BLaER1 (cell line): Measurements from ENCODE around the gene DGKD.

Source experiments
- H3K27ac ChIP-seq: shearing (Covaris generic); formaldehyde crosslinking; 2 replicates; pipeline ENCODE4 v1.8.1; 2022
- H3K27me3 ChIP-seq: shearing (Covaris generic); formaldehyde crosslinking; 2 replicates; pipeline ENCODE4 v1.8.1; 2022
- H3K36me3 ChIP-seq: shearing (Covaris generic); formaldehyde crosslinking; 2 replicates; pipeline ENCODE4 v1.8.1; 2022
- H3K4me1 ChIP-seq: shearing (Covaris generic); formaldehyde crosslinking; 2 replicates; pipeline ENCODE4 v1.8.1; 2022
- H3K4me2 ChIP-seq: shearing (Covaris generic); formaldehyde crosslinking; 2 replicates; pipeline ENCODE4 v1.8.1; 2022
- H3K4me3 ChIP-seq: shearing (Covaris generic); formaldehyde crosslinking; 2 replicates; pipeline ENCODE4 v1.8.1; 2022
- H3K9ac ChIP-seq: shearing (Covaris generic); formaldehyde crosslinking; 2 replicates; pipeline ENCODE4 v1.8.1; 2022
- H3K9me3 ChIP-seq: shearing (Covaris generic); formaldehyde crosslinking; 2 replicates; pipeline ENCODE4 v1.8.1; 2022
- H4K20me1 ChIP-seq: shearing (Covaris generic); formaldehyde crosslinking; 2 replicates; pipeline ENCODE4 v1.8.1; 2022
- Cebpa-rat ChIP-seq: shearing (Covaris generic); IDR thresholded peaks from 2 replicates; pipeline ENCODE4 v1.8.1; 2022

The DGKD gene

DNA sequence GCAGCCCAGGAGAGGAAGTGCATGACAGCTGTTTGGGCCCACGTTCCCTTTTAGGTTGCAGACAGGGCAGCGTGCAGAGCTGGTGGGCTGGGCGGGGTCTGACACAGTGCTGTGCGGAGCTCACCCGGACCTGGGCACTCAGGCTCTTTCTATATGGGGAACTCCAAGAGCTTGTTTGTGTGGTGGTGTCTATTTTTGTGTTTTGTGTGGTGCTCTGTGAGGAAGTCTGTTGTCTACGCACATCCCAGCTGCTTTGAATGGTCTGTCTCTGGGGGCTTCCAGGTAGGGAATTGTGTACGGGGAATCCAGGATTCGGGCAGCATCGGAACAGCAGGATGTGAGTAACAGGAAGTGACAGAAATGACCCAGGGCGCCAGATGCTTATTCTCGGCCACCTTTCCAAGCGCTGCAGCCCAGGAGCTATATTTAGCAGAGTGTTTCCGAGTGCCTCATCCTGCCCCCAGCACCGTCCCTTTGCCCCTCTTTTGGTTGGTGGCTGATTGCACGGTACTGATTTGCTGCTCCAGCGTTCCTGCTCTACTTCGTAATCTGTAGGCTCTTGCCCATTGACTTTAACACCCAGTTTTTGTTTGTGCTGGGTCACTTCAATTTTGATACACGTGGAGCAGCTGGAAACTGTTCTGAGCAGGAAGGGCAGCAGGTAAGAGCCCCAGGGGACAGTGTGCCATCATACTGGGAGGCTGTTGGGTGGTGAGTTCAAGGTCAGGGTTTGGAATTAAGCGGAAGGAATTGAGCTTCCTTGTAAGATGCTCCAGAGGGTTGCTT, 64.7 kb downstream of the DGKD start:
- peak overlapping the region; percentile 57 for H3K27ac ChIP-seq
- peaks cover 63% of the 10 kb centered on the region for H3K36me3 ChIP-seq
- H4K20me1 ChIP-seq, result peaks cover 100% of the 10 kb centered on the region
- H3K4me1 ChIP-seq, result peaks cover 100% of the 10 kb centered on the region
- no peaks in the 10 kb centered on the region for H3K9me3 ChIP-seq
- H3K4me3 ChIP-seq, result peak overlapping the region; percentile 51
- no peak for TF ChIP-seq Cebpa-rat
- H3K4me2 ChIP-seq, result peak overlapping the region; percentile 83
- H3K27me3 ChIP-seq, result no peaks in the 10 kb centered on the region
- H3K9ac ChIP-seq, result peak overlapping the region; percentile 55

DNA sequence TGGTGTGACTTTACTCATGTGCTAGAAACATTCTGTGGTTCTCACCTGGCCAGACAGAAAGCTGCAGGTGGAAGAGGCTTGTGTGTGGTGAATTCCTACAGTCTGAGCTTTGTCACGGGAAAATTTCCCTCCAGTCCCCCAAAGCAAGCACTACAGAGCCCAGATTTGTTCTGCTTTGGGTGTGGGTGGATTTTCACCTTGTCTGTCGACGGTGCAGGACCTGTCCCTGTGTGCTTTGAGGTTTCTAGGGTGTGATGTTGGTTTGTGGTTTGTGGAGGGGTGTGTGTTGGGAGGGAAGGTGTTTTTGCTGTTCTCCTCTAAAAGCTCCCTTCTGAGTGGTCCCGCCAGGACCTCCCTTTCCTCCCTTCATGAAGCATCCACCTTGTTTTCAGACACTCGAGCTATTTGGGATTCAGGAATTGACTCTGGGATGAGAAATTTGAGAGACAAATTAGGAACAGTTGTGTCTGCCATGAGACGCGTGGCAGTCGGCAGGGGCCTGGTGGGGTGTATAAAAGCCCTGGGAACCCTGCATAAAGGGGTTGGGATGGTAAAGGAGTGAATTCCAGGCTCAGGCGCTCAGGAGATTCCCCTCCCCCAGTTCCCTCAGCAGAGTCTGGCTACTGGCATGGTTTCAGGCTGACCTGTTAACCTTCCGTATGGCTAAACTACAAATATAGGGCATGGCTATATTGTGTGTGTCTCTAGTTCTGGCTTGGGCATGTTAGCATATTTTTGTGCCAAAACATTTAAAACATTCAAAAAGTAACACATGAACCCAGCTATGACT, 65.5 kb downstream of the DGKD start:
- H3K4me3 ChIP-seq, result peak overlapping the region; percentile 51
- H4K20me1 ChIP-seq, result peaks cover 100% of the 10 kb centered on the region
- H3K4me2 ChIP-seq, result peak overlapping the region; percentile 83
- H3K9me3 ChIP-seq, result no peaks in the 10 kb centered on the region; the same call in 1 of the 2 replicates
- peaks cover 63% of the 10 kb centered on the region for H3K36me3 ChIP-seq
- H3K27ac ChIP-seq, result peak overlapping the region; percentile 57
- H3K4me1 ChIP-seq, result peaks cover 100% of the 10 kb centered on the region
- peak overlapping the region; percentile 55; the same call in 1 of the 2 replicates for H3K9ac ChIP-seq
- H3K27me3 ChIP-seq, result no peaks in the 10 kb centered on the region
- TF ChIP-seq Cebpa-rat, result no peak

DNA sequence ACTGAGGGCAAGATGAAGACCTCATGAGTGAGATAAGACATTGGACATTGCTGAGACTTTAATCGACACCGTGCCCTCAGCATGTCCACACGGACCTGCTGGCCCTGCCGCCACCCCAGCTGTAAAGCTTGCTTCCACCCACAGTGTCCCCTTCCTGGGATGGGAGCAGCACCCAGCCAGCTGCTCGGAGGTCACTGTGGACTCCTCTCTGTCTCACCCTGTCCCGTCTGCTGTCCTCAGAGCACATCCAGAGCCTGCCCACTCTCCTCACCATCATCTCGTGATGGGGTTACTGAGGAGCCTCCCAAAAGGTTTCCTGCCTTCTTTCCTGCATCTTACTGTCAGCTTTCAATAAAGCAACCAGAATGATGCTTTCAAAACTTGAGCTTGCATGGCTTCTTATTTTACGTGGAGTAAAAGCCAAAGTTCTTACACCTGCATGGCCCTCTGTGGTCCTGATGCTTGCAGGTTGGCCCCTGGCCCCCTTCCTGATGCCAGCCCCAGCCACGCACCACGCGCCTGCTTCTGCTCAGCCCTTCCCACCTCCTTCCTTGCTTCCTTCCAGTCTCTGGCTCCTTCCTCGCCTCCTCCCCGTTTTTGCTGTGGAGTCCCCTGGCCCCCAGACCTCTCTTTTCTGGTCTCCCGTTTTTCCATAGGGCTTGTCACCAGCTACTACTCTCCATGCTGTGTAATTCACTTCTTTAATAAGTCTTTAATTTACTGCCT, 67.0 kb downstream of the DGKD start:
- H3K27ac ChIP-seq, result peak overlapping the region; percentile 57
- peaks cover 85% of the 10 kb centered on the region for H3K4me1 ChIP-seq
- no peaks in the 10 kb centered on the region for H3K27me3 ChIP-seq
- H4K20me1 ChIP-seq, result peaks cover 100% of the 10 kb centered on the region
- no peaks in the 10 kb centered on the region; the same call in 1 of the 2 replicates for H3K9me3 ChIP-seq
- peak overlapping the region; percentile 55; the same call in 1 of the 2 replicates for H3K9ac ChIP-seq
- peak overlapping the region; percentile 83 for H3K4me2 ChIP-seq
- H3K4me3 ChIP-seq, result no peak overlapping the region; the same call in 1 of the 2 replicates
- peaks cover 63% of the 10 kb centered on the region for H3K36me3 ChIP-seq
- TF ChIP-seq Cebpa-rat, result no peak

DNA sequence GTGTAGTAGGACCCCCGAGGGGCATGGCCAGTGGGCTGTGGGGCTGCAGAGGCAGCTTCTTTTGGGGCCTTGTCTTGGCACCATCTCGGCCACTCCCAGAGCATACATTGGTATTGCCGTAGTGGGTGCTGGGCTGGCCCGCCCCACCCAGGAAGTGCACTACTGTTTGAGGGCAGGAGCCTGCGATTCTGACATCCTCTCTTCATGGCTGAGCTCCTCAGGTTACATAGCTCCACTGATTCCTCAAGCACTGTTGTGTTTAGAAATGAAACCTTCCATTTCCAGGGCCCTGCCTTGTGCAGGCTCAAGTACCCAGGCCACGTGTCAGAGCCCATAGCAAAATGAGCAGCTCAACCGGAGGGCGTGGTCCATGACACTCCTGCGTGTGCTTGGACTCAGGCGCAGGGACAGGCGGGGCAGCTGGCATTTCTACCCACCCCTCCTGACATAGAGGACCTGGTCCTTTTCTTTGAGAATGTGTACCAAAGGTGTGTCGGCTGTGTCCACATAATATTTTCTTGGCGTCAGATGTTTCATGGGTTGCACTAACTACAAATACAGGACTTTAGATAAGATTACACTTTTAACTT, 67.9 kb downstream of the DGKD start:
- Histone ChIP-seq H4K20me1 (peaks cover 100% of the 10 kb centered on the region), H3K9ac (peak overlapping the region; percentile 55; the same call in 1 of the 2 replicates), H3K27me3 (no peaks in the 10 kb centered on the region), H3K27ac (peak overlapping the region; percentile 57), H3K36me3 (peaks cover 63% of the 10 kb centered on the region), H3K9me3 (no peaks in the 10 kb centered on the region; the same call in 1 of the 2 replicates), H3K4me1 (peaks cover 80% of the 10 kb centered on the region), H3K4me3 (peak overlapping the region; percentile 27; the same call in 1 of the 2 replicates), H3K4me2 (peak overlapping the region; percentile 83)
- TF ChIP-seq Cebpa-rat, result no peak

DNA sequence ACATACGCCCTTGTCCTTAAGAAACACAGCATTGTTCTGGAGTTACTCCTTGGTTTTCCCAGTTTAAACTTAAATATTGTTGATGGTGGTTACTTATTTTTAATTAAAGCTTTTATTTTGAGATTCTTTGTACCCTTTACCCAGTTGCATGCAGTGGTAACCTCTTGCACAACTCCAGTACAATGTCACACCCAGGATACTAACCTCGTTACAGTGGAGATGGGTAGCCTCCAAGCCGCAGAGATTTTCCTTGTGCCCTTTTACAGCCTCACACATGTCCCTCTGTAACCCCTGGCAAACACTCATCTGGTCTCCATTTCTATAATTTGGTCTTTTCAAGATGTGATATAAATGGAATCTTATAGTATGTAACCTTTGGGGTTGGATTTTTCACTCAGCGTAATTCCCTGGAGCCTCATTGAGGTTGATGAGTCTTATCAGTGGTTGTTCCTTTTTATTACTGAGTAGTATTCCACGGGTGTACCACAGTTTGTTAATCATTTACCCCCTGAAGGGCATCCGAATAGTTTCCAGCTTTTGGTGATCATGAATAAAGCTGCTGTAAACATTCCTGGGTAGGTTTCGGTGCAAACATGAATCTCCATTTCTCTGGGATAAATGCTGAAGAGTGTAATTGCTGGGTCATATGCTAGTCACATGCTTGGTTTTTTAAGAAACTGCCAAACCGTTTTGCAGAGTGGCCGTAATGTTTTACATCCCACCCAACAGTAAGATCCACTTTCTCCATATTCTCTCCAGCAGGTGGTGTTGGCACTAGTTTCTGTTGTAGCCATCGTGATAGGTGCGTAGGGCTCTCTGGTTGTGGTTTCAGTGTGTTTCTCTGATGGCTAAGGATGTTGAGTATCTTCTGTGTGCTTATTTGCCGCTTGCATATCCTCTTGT, 68.6 kb downstream of the DGKD start:
- H3K27ac ChIP-seq, result peak overlapping the region; percentile 33
- peaks cover 100% of the 10 kb centered on the region for H4K20me1 ChIP-seq
- no peaks in the 10 kb centered on the region for H3K27me3 ChIP-seq
- H3K36me3 ChIP-seq, result peaks cover 68% of the 10 kb centered on the region
- no peak overlapping the region for H3K4me3 ChIP-seq
- H3K9me3 ChIP-seq, result no peaks in the 10 kb centered on the region; the same call in 1 of the 2 replicates
- no peak overlapping the region for H3K9ac ChIP-seq
- peaks cover 79% of the 10 kb centered on the region for H3K4me1 ChIP-seq
- no peak for TF ChIP-seq Cebpa-rat
- peak overlapping the region; percentile 83 for H3K4me2 ChIP-seq

DNA sequence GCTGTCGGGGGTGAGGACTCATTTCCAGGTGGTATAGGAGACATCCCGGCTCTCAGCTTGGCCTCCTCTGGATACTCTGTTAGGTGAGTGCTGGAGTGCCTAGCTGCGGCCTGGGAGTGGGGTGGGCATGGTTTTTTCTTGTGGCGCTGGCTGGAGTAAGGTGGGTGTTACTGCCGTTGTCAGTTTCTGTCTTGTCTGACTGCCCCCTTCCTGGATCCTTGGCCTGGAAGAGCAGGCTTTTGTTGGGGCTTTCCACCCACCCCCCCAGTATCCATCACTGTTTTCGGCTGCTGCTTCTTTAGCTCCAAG, 69.2 kb downstream of the DGKD start:
- Histone ChIP-seq H3K36me3 (peaks cover 73% of the 10 kb centered on the region), H4K20me1 (peaks cover 100% of the 10 kb centered on the region), H3K4me3 (no peak overlapping the region), H3K9ac (no peak overlapping the region), H3K27me3 (no peaks in the 10 kb centered on the region), H3K9me3 (no peaks in the 10 kb centered on the region; the same call in 1 of the 2 replicates), H3K27ac (no peak overlapping the region), H3K4me1 (peaks cover 77% of the 10 kb centered on the region), H3K4me2 (peak overlapping the region; percentile 83)
- no peak for TF ChIP-seq Cebpa-rat

DNA sequence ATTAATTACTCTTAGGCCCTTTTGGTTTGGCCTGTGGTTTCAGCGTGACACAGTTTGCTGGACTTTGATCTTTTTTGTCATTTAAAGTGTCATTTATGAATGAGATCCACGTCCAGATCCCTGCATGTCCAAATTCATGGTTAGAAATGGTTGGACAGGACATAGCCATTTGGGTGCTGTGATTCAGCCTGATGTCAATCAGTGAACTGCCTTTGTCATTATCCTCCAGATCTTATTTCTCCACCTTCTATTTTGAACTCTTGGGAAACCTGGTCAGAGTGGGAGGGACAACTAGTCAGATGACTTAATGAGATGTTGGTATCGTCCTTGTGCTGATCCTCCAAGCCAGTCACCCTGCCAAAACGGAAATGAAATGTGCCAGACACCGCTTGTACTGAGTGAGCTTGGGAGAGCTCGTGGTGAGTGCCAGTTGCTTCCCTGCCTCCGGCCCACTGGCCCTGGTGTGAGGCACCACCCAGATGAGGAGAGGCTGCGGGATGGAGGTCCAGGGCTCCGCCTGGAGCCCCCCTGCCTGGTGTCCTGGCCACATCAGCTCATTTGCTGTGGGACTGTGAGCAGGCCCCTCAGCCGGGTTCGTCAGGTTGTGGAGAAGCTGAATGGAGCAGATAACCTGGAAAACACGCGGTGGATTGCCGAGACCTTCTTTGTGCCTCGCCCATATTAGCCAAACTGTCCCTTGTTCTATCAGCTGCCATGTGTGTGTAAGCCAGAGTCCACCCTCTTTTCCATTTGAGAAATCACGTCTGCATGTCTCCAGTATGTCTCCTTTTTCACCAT, 70.1 kb downstream of the DGKD start:
- Histone ChIP-seq H3K4me3 (no peak overlapping the region), H3K27ac (peak overlapping the region; percentile 51; the same call in 1 of the 2 replicates), H3K27me3 (no peaks in the 10 kb centered on the region), H3K36me3 (peaks cover 82% of the 10 kb centered on the region), H3K9me3 (no peaks in the 10 kb centered on the region; the same call in 1 of the 2 replicates), H3K4me2 (peak overlapping the region; percentile 83), H4K20me1 (peaks cover 100% of the 10 kb centered on the region), H3K9ac (no peak overlapping the region), H3K4me1 (peaks cover 68% of the 10 kb centered on the region)
- no peak for TF ChIP-seq Cebpa-rat
